Measurements from ENCODE around the gene IL17C. TPM values are rescaled to one million over a fixed set of nuclear protein-coding genes. Genes with fewer than 3 reads are reported as not detected.

IL17C gene
- total and polyA plus RNA-seq, 9 of the 15 experiments (the other 6 are each of a cell fraction or from before 2014, with no cell fraction given): not detected

DNA sequence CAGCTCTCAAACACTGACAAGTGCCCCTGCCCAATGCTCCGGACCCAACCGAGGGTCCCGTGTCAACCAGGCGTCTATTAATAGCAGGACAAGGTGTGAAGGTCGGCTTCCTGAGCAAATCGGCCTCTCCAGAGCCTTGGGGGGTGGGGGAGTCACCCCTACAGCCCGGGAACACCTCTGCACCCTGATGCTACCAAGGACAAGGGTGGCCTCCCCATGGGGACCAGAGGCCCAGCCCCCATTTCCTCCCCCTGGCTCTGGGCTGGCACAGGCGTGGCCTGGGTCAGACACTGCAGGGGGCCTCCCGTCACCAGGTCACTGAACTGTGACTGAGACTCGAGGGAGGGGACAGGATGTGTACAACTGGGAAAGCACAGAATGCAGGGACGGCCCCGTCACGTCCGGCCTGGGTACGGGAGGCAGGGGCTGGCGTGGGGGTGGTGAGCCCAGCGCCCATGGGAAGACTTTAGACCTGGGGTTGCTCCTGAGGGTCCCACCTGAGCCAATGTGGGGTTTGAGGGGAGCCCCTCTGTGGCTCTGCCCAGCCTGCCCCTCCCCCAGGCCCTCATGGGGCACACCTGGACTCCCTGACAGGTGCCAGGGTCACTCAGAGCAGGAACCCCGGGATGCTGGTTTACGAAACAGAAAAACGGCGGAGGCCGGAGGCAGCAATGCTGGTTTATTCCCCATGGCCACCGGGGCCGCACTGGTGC lies 13.1 kb downstream of the IL17C start (continued):
- TF ChIP-seq ZNF324 (CRISPR knock-in tag; IDR thresholded peaks at IDR 0.05) (peak; percentile 40; the same call in 1 of the 2 replicates), CXXC5 (CRISPR knock-in tag; IDR thresholded peaks at IDR 0.05) (peak; percentile 47), NFXL1 (CRISPR knock-in tag; IDR thresholded peaks at IDR 0.05) (no peak), ILF3 (IDR thresholded peaks at IDR 0.05; ENCODE audit: borderline replicate concordance) (no peak), ZNF165 (CRISPR knock-in tag; IDR thresholded peaks at IDR 0.05; ENCODE audit: borderline replicate concordance) (no peak), CEBPG (CRISPR knock-in tag; IDR thresholded peaks at IDR 0.05) (no peak), CEBPG (tag; conservative IDR thresholded peaks at IDR 0.05 in 1 of 2, IDR thresholded peaks at IDR 0.05 in 1 of 2) (no peak), ZBTB7A (IDR thresholded peaks at IDR 0.05; ENCODE audit: borderline replicate concordance, control insufficient read depth, low read depth, low read length) (peak; percentile 74), RAD51 (IDR thresholded peaks at IDR 0.05; ENCODE audit: borderline replicate concordance, low read depth) (no peak), ZC3H4 (CRISPR knock-in tag; IDR thresholded peaks at IDR 0.05; ENCODE audit: borderline replicate concordance) (no peak), ZNF212 (CRISPR knock-in tag; IDR thresholded peaks at IDR 0.05) (no peak), ZNF76 (CRISPR knock-in tag; IDR thresholded peaks at IDR 0.05; ENCODE audit: borderline replicate concordance) (peak; percentile 64; the same call in 1 of the 2 replicates), TRIM24 (IDR thresholded peaks at IDR 0.05) (peak in 1 of 2 experiments; percentile 64; a peak in 2 of 4 replicates), GABPB2 (CRISPR knock-in tag; conservative IDR thresholded peaks at IDR 0.05) (no peak), ZFX (CRISPR knock-in tag; IDR thresholded peaks at IDR 0.05) (no peak), NFRKB (IDR thresholded peaks at IDR 0.05; ENCODE audit: low read depth) (no peak), TARDBP (IDR thresholded peaks at IDR 0.05) (no peak; the same call in 1 of the 2 replicates), MTA1 (IDR thresholded peaks at IDR 0.05; ENCODE audit: borderline replicate concordance) (no peak), PCBP2 (IDR thresholded peaks at IDR 0.05; ENCODE audit: low read depth, low read length, poor library complexity, severe bottlenecking) (no peak), ZSCAN32 (CRISPR knock-in tag; IDR thresholded peaks at IDR 0.05) (0 out of 2 replicates have a peak, but pooled peaks have one; percentile 29), ZNF316 (IDR thresholded peaks at IDR 0.05) (no peak), NELFE (IDR thresholded peaks at IDR 0.05; ENCODE audit: insufficient read depth, insufficient read length) (no peak), MEF2D (tag; conservative IDR thresholded peaks at IDR 0.05; ENCODE audit: low read depth) (no peak), ZNF717 (CRISPR knock-in tag; IDR thresholded peaks at IDR 0.05) (no peak)
- TF ChIP-seq, protein P1, sequence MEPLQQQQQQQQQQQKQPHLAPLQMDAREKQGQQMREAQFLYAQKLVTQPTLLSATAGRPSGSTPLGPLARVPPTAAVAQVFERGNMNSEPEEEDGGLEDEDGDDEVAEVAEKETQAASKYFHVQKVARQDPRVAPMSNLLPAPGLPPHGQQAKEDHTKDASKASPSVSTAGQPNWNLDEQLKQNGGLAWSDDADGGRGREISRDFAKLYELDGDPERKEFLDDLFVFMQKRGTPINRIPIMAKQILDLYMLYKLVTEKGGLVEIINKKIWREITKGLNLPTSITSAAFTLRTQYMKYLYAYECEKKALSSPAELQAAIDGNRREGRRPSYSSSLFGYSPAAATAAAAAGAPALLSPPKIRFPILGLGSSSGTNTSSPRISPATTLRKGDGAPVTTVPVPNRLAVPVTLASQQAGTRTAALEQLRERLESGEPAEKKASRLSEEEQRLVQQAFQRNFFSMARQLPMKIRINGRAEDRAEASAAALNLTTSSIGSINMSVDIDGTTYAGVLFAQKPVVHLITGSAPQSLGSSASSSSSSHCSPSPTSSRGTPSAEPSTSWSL (CRISPR knock-in tag; IDR thresholded peaks at IDR 0.05; ENCODE audit: borderline replicate concordance): no peak
- TF ChIP-seq, protein P2, sequence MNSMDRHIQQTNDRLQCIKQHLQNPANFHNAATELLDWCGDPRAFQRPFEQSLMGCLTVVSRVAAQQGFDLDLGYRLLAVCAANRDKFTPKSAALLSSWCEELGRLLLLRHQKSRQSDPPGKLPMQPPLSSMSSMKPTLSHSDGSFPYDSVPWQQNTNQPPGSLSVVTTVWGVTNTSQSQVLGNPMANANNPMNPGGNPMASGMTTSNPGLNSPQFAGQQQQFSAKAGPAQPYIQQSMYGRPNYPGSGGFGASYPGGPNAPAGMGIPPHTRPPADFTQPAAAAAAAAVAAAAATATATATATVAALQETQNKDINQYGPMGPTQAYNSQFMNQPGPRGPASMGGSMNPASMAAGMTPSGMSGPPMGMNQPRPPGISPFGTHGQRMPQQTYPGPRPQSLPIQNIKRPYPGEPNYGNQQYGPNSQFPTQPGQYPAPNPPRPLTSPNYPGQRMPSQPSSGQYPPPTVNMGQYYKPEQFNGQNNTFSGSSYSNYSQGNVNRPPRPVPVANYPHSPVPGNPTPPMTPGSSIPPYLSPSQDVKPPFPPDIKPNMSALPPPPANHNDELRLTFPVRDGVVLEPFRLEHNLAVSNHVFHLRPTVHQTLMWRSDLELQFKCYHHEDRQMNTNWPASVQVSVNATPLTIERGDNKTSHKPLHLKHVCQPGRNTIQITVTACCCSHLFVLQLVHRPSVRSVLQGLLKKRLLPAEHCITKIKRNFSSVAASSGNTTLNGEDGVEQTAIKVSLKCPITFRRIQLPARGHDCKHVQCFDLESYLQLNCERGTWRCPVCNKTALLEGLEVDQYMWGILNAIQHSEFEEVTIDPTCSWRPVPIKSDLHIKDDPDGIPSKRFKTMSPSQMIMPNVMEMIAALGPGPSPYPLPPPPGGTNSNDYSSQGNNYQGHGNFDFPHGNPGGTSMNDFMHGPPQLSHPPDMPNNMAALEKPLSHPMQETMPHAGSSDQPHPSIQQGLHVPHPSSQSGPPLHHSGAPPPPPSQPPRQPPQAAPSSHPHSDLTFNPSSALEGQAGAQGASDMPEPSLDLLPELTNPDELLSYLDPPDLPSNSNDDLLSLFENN (IDR thresholded peaks at IDR 0.05; ENCODE audit: low read depth in 2 of 2, low read length in 2 of 2): no peak

Data from K562 (cell line).